GM18498 (cell line): ENCODE results near the gene BICDL2.
"Not testable (repeated sequence)": the region's sequence is repeated elsewhere in the genome, so short reads cannot be mapped to it uniquely, and the experiment has no call there.

Experiments used
- ATAC-seq: cut with Tn5 transposase; IDR thresholded peaks from one replicate; pipeline ENCODE4 v1.9.1; 2021; ENCODE audit warnings: mild to moderate bottlenecking, moderate library complexity; ENCODE audit not compliant: unreplicated experiment

Gene BICDL2

DNA sequence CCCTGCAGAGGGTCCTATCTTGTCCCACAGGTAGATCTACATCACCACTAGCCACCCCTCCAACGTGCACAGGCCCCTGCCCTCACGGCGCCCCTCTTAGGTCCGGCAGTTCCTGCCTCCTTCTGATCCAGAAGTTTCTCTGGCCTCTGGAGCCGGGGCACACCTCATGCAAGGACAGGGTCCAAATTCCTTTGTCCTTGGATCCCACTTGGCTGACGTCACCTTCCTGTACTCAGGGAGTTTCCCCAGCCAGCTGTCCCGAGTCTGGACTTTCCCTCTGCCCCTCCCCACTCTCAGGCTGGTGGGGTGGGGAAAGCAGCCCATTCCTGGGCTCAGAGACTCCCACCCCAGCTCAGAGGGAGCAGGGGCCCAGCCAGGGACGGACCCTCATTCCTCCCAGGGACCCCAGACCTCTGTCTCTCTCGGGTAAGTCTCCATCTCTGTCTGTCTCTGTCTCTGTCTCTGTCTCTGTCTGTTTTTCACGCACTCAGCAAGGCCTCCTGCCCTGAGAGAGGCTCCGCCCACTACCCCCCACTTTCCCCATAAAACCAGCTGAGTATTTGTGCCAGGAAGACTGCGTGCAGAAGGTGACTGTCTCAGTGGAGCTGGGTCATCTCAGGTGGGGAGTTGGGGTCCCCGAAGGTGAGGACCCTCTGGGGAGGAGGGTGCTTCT is 28.5 kb upstream of the BICDL2 start, which contains the start of gene IL32:
IL32 (plus strand) TSS at position 572 of the 673 bp plus-strand sequence. CDS start 172 bp downstream, outside the sequence.
- no peak for ATAC-seq

DNA sequence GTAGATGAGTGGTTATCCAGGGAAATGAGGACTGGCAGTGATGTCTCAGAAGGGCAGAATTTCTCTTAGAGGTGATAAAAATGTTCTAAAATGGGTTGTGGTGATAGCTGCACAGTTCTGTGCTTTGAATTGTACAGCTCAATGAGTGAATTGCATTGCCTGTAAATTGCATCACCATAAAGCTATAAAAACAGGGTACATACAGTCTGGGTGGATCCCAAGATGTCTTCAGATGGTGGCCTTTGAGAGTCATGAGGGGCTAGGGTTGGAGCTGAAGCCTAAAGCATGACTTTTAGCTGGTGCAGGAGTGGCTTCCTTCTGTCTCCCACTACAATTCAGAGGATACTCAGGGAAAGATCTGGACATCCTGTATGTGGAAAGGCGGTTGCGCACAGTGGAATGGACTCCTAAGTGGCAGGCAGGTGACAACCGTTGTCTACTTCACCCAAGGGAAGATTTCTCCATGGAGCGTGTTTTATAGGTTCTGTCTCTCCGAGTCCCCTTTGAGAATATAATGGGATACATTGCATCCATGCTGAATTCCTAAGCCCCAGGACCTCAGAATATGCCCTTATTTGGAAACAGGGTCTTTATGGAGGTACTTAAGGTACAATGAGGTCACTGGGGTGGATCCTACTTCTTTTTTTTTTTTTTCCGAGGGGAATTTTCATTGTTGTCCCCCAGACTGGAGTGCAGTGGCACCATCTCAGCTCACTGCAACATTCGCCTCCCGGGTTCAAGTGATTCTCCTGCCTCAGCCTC is 27.1 kb upstream of the BICDL2 start:
- ATAC-seq, result no peak

DNA sequence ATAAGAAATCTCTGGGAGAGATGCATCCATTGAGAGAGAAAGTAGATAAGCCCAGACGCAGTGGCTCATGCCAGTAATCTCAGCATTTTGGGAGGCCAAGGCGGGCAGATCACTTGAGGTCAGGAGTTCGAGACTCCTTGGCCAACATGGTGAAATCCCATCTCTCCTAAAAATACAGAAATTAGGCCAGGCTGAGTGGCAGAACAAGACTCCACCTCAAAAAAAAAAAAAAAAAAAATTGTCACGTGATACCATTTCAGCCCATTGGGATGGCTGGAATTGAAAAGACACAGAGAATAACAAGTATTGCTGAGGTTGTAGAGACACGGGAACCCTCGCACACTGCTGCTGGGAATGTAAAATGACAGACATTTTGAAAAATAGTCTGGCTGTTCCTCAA is 25.8 kb upstream of the BICDL2 start:
- no peak for ATAC-seq

DNA sequence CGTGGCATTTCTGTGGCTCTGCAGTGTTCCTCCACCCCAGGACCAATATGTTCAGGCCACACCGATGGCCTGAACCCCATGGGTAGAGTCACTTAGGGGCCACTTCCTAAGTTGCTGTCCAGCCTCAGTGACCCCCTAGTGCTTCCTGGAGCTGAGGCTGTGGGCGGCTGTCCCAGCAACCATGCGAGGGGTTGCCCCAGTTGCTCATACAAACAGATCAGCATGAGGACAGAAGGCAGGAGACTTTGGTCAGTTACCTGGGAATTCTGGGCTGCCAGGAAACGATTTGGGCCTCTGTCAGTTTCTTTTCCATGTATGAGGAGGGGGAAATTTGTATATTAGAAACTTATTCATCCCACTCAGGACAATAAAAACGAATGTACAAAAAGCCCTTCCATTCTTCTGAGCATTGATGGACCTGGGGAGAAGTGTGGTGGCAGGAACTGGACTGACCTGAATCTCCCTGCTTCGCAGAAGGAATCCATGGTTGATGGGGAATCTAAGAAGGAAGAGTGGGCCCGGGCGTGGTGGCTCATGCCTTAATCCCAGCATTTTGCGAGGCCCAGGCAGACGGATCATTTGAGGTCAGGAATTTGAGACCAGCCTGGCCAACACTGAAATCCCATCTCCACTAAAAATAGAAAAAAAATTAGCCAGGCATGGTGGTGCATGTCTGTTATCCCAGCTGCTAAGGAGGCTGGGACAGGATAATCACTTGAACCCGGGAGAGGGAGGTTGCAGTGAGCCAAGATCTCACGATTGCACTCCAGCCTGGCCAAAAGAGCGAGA is 23.8 kb upstream of the BICDL2 start:
- ATAC-seq, result no peak

DNA sequence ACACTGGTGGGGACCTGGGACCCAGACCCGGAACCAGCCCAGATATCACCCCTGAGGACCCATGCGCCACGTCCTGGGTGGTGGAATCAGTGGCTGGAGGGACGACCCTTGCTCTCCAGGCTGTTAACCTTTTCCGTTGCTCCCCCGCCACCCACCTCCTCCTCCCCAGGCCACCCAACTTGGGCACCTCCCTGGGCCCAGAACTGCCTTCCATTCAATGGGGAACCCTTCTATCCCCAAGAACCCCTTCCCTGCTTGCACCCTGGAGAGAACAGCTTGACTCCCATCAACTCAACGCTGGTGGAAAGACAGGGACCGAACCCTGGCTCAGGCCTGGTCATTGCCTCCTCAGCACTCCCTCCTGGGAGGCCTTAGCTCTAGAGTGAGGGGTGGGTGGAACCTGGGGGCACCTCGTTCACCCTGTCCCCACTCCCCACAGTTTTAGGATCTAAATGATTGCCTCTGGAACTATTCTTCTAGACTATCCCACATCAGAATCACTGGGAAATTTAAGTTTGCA is 23.0 kb upstream of the BICDL2 start:
- ATAC-seq, result no peak

DNA sequence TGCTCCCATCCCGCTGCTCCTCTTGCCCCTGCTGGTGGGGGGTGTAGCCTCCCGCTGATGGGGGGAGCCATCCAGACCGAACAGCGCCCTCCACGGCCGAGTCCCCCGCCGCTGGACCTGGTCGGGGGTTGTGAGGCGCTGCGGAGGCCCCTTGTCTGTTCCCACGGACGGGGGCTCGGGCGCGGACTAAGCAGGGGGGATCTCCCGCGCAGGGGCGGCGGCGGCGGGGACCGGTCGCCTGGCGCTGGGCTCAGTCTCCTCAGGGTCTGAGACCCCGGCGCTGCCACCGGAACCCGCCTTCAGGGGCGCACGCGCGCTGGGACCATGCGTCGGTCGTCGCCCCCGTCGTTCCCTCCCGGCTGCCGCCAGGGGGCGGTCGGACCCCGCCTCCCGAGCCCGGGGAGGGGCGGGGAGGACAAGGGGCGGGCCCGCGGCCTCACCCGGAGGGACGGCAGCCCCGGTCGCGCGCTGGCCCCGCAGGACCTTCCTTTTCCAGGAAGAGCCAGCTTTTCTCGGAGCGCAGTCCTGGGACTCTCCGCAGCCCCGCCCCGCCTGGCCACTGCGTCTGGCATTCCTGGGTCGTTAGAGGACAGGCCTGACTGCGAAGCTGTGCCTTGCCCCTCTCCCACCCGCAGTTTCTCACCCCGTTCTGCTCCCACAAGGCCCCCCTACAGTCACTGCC is 22.4 kb upstream of the BICDL2 start:
- peak; percentile 84 for ATAC-seq

DNA sequence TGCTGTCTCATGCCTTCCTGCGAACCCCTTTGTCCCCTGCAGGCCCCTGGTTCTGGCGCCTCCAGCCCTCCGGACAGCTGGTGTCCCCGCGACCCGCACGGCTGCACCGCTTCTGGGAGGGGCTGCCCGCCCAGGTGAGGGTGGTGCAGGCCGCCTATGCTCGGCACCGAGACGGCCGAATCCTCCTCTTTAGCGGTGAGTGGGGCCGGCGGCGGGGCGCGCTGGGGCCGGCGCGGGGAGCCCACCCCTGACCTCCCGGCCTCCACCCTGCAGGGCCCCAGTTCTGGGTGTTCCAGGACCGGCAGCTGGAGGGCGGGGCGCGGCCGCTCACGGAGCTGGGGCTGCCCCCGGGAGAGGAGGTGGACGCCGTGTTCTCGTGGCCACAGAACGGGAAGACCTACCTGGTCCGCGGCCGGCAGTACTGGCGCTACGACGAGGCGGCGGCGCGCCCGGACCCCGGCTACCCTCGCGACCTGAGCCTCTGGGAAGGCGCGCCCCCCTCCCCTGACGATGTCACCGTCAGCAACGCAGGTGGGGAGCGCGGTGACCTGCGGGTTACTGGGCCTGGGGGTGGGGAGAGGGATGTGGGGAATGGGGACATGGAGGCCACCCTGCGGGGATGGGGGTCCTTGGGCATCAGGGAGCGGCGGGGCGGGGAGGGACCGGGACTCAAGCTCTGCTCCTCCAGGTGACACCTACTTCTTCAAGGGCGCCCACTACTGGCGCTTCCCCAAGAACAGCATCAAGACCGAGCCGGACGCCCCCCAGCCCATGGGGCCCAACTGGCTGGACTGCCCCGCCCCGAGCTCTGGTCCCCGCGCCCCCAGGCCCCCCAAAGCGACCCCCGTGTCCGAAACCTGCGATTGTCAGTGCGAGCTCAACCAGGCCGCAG is 21.6 kb upstream of the BICDL2 start:
- ATAC-seq, result peak; percentile 21

DNA sequence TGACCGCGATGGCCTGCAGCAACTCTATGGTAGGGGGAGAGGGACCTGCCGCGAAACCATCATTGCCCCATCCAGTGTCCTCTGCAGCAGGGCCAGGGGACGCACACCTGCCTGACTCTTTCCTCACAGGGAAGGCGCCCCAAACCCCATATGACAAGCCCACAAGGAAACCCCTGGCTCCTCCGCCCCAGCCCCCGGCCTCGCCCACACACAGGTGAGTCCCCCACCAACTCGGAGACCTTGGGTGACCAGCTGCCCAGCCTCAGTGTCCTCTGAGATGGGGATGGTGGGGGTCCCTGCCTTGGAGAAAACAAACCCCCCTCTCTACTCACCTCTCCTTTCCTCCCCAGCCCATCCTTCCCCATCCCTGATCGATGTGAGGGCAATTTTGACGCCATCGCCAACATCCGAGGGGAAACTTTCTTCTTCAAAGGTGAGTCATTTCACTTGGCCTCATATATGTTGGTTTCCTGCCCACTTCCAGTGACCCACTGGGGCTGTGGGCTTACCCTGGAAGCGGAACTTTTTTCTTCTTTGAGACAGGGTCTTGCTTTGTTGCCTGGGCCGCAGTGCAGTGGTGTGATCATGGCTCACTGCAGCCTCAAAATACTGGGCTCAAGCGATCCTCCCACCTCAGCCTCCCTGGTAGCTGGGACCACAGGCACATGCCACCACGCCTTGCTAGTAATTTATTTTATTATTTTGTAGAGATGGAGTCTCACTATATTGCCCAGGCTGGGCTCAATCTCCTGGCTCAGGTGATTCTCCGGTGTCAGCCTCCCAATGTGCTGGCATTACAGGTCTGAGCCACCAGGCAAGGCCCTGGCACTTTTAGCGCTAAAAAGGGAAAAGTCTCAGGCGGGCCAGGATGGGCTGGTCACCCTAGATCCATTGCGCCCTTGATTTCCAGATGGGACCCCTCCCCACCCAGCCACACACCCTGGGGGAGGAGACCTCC is 20.7 kb upstream of the BICDL2 start:
- ATAC-seq, result no peak

DNA sequence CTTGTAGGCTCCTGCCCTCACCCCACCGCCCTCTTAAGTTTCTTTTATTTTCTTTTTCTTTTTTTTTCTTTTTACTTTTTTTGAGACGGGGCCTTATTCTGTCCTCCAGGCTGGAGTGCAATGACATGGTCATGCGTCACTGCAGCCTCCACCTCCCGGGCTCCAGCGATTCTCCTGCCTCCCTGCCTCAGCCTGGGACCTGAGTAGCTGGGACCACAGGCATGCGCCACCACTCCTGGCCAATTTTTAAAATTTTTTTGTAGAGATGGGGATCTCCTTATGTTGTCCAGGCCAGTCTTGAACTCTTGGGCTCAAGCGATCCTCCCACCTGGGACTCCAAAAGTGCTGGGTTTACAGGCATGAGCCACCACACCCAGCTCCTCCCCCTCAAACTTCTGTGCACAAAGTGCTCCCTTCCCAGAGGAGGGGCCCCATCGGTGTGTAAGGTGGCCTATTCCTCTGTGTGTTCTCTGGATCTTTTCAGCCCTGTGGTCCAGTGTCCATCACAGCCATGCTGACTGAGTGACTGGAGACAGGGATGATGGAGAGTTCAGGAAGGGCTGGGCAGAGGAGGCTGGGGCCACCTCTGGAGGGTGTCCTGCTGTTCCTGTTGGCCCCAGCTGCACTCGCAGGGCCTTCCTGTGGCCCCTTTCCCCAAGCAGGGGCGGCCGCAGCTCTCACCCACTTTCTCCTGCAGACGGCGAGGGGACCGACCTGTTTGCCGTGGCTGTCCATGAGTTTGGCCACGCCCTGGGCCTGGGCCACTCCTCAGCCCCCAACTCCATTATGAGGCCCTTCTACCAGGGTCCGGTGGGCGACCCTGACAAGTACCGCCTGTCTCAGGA is 19.8 kb upstream of the BICDL2 start:
- no peak for ATAC-seq

DNA sequence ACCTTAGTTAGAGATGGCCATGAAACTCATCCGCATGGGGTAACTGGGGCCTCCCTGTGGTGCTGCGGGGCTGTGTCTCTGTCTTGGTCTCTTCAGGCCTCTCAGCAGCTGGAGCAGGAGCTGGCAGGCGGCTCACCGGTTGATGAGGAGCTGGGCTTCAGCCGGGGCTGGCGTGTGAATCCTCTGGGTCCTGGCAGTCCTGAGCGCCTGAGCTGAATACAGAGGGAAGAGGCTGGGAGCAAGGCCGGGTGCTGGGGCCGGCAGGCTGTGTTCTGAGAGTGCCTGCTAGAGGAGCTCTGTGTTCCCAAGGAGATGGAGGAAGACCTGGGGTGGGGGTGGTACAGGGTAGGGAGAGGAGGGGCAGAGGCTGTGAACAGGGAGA is 19.0 kb upstream of the BICDL2 start:
- not testable (repeated sequence) for ATAC-seq

DNA sequence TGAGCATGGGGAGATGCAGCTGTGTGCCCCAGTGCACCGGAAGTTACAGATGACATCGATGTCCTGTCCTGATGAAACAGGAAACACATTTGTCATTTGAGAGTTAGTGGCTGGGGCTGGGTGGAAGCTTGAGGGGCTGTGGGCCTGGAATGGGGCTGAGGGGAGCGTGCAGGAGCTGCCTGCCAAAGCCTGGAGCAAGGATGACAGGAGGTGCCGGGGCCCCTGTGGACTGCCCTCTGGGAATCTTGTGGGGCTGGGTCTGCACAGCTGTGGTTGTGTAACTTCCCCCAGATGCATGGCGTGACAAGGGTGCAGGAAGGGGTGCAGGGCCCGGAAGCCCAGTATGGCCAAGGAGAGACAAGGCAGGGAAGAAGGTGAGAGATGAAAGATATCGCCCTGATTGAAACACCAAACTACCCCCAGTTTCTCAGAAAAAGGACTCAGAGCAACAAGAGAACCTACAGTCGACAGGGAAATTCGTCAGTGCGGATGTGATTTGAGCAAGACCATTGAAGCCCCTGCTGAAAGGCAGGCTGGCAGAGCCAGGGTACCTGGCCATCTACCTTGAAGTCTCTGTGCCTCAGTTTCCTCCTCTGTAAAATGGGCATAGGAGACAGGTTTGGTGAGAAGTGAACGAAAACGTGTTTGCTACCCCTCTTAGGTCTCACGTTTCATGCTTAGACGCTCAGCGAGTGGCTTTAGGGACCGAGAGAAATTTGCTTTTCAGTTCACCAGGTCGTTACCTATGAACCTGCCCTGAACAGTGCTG is 18.4 kb upstream of the BICDL2 start:
- ATAC-seq, result no peak

DNA sequence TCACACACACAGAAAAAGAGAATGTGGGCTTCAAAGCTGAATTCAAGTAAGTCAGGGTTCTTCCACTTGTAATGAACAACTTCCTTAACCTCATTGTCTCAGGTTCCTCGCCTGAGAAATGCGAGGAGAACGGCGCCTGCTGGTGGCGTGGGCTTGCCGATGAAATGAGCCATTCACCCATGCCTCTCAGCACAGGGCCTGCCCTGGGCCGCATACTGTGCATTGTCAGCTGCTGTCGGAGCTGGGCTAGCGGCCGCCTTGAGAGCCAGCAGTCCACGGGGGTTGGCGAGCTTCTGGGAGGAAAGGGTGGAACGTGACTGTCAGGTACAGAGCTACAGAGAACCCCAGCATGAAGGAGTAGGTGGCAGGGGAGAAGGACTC is 16.6 kb upstream of the BICDL2 start:
- ATAC-seq, result not testable (repeated sequence)

DNA sequence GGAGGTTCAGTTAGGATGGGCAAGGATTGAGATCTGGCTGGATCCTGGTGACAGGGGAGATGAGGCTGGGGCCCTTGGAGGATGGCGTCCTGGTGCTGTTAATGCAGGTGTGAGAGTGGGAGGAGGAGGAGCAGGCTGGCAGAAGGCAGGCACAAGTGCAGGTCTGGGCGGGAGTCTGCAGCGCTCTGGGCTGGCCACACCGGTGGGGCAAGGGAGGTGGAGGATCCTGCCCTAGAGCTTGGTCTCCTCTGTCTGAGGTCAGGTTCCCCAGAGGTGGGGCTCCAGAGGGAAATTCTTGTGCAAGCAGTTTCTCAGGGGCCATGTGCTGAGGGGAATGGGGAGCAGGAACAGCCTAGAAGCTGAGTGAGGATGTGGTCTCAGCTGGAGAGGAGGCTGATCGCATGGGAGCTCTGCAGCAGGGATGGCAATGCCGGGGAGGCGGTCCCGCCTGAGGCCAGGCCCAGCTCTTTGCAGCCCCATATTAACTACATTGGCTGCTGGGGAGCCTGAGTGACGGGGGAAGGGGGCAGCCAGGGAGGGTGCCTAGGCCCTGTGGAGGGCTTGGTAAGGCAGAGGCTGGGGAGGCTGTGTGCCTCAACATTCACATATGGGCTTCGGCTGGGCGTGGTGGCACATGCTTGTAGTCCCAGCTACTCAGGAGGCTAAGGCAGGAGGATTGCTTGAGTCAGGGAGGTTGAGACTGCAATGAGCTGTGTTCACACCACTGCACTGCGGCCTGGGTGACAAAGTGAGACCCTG is 16.0 kb upstream of the BICDL2 start:
- not testable (repeated sequence) for ATAC-seq

DNA sequence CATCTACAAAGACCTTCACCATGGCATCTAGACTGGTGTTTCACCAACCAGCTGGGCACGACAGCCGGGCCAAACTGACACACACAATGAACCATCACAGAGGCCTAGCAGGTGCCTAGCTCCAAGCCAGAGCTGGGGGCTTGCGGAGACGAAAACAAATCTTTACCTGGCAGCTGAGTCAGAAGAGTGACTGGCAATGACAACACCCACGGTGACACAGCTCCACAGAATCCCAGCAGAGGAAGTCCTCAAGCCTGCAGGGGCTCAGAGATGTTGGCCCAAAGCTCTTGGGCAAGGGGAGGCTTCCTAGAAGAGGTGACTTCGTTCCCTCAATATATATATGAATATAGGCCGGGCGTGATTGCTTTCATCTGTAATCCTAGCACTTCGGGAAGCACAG is 14.8 kb upstream of the BICDL2 start:
- no peak for ATAC-seq

DNA sequence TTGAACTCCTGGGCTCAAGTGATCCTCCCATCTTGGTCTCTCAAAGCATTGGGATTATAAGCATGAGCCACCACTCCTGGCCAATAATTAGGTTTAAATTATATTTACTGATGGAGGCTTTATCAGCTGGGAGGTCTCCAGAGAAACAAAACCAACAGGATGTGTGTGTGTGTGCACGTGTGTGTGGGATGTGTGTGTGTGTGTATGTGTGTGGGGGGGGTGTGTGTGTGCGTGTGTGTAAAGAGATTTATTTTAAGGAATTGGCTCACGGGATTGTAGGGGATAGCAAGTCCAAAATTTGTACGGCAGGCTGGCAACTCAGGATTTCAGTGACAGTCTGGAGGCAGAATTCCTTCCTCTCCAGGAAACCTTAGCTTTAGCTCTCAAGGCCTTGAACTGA is 14.3 kb upstream of the BICDL2 start:
- no peak for ATAC-seq

DNA sequence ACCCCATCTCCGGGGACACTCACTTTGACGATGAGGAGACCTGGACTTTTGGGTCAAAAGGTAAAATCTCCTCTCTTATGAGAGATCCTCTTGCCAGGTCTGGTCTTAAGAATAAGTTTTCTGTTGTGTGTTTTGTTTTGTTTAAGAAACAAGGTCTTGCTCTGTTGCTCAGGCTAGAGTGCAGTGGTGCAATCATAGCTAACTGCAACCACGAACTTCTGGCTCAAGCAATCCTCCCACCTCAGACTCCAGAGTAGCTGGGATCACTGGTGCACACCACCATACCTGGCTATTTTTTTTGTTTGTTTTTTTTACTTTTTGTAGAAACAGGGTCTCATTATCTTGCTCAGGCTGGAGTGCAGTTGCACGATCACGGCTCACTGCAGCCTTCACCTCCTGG is 13.7 kb upstream of the BICDL2 start:
- ATAC-seq, result no peak
